GM21786 (cell line): ENCODE results near the gene SRP14.
"Not testable (repeated sequence)": the region's sequence is repeated elsewhere in the genome, so short reads cannot be mapped to it uniquely, and the experiment has no call there.

Source experiments
- ATAC-seq: cut with Tn5 transposase; IDR thresholded peaks from one replicate; pipeline ENCODE4 v1.9.1; 2021; ENCODE audit not compliant: unreplicated experiment

SRP14 gene

GRCh38 chr15:40031300-40031699, 7.7 kb downstream of the SRP14 start:
- no peak for ATAC-seq

GRCh38 chr15:40029979-40030893, 8.7 kb downstream of the SRP14 start:
- ATAC-seq, result no peak

- ATAC-seq, result no peak
Observed at GRCh38 chr15:40028853-40029252, 10.1 kb downstream of the SRP14 start.

- ATAC-seq, result no peak
Observed at GRCh38 chr15:40028193-40028592, 10.8 kb downstream of the SRP14 start.

GRCh38 chr15:40016224-40016865, 22.6 kb downstream of the SRP14 start:
- no peak for ATAC-seq

GRCh38 chr15:40014390-40014789, 24.6 kb downstream of the SRP14 start:
- no peak for ATAC-seq

GRCh38 chr15:40013372-40013771, 25.6 kb downstream of the SRP14 start:
- not testable (repeated sequence) for ATAC-seq

GRCh38 chr15:40011303-40011702, 27.7 kb downstream of the SRP14 start:
- ATAC-seq, result no peak

GRCh38 chr15:40010686-40011085, 28.3 kb downstream of the SRP14 start:
- no peak for ATAC-seq

GRCh38 chr15:40008061-40008765, 30.8 kb downstream of the SRP14 start:
- ATAC-seq, result no peak

- ATAC-seq, result no peak
Observed at GRCh38 chr15:40006646-40007045, 32.3 kb downstream of the SRP14 start.

- no peak for ATAC-seq
Observed at GRCh38 chr15:40006003-40006402, 33.0 kb downstream of the SRP14 start.

- ATAC-seq, result no peak
Observed at GRCh38 chr15:40003116-40003916, 35.7 kb downstream of the SRP14 start.

GRCh38 chr15:40002295-40002694, 36.7 kb downstream of the SRP14 start:
- no peak for ATAC-seq

GRCh38 chr15:39999538-40000200, 39.3 kb downstream of the SRP14 start:
- no peak for ATAC-seq

- no peak for ATAC-seq
Observed at GRCh38 chr15:39998511-39999077, 40.4 kb downstream of the SRP14 start.

- ATAC-seq, result no peak
Observed at GRCh38 chr15:39997639-39998038, 41.3 kb downstream of the SRP14 start.

- no peak for ATAC-seq
Observed at GRCh38 chr15:39997031-39997430, 42.0 kb downstream of the SRP14 start.

- not testable (repeated sequence) for ATAC-seq
Observed at GRCh38 chr15:39996228-39996627, 42.8 kb downstream of the SRP14 start.

GRCh38 chr15:39992953-39993352, 46.0 kb downstream of the SRP14 start:
- not testable (repeated sequence) for ATAC-seq
